HK-2 (cell line): ENCODE measurements around the gene TNS3.

ENCODE experiments used
- DNase-seq: peaks from one replicate; pipeline ENCODE4 v3.0.0-alpha.2; 2018; ENCODE audit not compliant: unreplicated experiment

The TNS3 gene

GRCh38 chr7:47407136-47407535, 174.8 kb downstream of the TNS3 start:
- no peak for DNase-seq

GRCh38 chr7:47406801-47407129, 175.1 kb downstream of the TNS3 start:
- DNase-seq = no peak

GRCh38 chr7:47405921-47406800, 175.8 kb downstream of the TNS3 start:
- DNase-seq = no peak

GRCh38 chr7:47405286-47405904, 176.5 kb downstream of the TNS3 start:
- DNase-seq = no peak

GRCh38 chr7:47404010-47404409, 177.9 kb downstream of the TNS3 start:
- DNase-seq = no peak

GRCh38 chr7:47402941-47403866, 178.7 kb downstream of the TNS3 start:
- no peak for DNase-seq

GRCh38 chr7:47401611-47402570, 180.0 kb downstream of the TNS3 start:
- DNase-seq = no peak

- DNase-seq = no peak
Measured at GRCh38 chr7:47400741-47401206, 181.1 kb downstream of the TNS3 start.

- no peak for DNase-seq
Measured at GRCh38 chr7:47400001-47400400, 181.9 kb downstream of the TNS3 start.

GRCh38 chr7:47394751-47395252, 187.1 kb downstream of the TNS3 start:
- no peak for DNase-seq

- no peak for DNase-seq
Measured at GRCh38 chr7:47394216-47394615, 187.7 kb downstream of the TNS3 start.

- no peak for DNase-seq
Measured at GRCh38 chr7:47393406-47393805, 188.5 kb downstream of the TNS3 start.

- DNase-seq = no peak
Measured at GRCh38 chr7:47392241-47392759, 189.6 kb downstream of the TNS3 start.

GRCh38 chr7:47391726-47392125, 190.2 kb downstream of the TNS3 start:
- DNase-seq = no peak

- no peak for DNase-seq
Measured at GRCh38 chr7:47390914-47391313, 191.0 kb downstream of the TNS3 start.

GRCh38 chr7:47389923-47390630, 191.8 kb downstream of the TNS3 start:
- DNase-seq = no peak

- no peak for DNase-seq
Measured at GRCh38 chr7:47389171-47389922, 192.6 kb downstream of the TNS3 start.

GRCh38 chr7:47387506-47387905, 194.4 kb downstream of the TNS3 start:
- no peak for DNase-seq

- DNase-seq = no peak
Measured at GRCh38 chr7:47386273-47386835, 195.6 kb downstream of the TNS3 start.
